A549 (cell line): ENCODE measurements around the gene PTH. TPM values are rescaled to one million over a fixed set of nuclear protein-coding genes. Genes with fewer than 3 reads are reported as not detected.

Source experiments
- ATAC-seq, 2 experiments: fragments of 200-7000 bp in 1 of 2; fragments of >200 bp in 1 of 2; cut with Nextera tagmentation in 1 of 2; cut with Tn5 transposase in 1 of 2; 3 replicates each; pipeline versions ENCODE4 v1.8.0 to v1.9.1; 2018 to 2020; ENCODE audit warnings: mild to moderate bottlenecking in 1 of 2, moderate library complexity in 1 of 2
- CTCF ChIA-PET: fragments of 300-600 bp; sonication (Branson Sonifier 250); formaldehyde crosslinking; extraction: SDS; loops from one replicate; lab custom pipeline; 2021; ENCODE audit warnings: antibody characterized with exemption, inconsistent platforms; lab: Yijun Ruan, JAX
- POLR2A ChIA-PET: fragments of 350-600 bp; formaldehyde crosslinking; extraction: SDS; loops from one replicate; lab custom pipeline; 2021; ENCODE audit warnings: antibody characterized with exemption, inconsistent platforms; lab: Yijun Ruan, JAX
- DNase-seq, 2 experiments: peaks; one replicate each; pipeline versions ENCODE4 v3.0.0 to v3.0.0-alpha.2; 2011 to 2016; ENCODE audit warnings: low read depth in 1 of 2, low spot score in 1 of 2
- FAIRE-seq: peaks from 2 replicates; lab custom pipeline; 2011; peaks lifted over from hg19 to GRCh38; lab: Jason Lieb, UNC
- H3K27ac ChIP-seq, 2 experiments: fragments of >200 bp; sonication (Bioruptor Twin); formaldehyde crosslinking; 3 replicates each; pipeline ENCODE4 v1.5.1; 2016 to 2017
- H3K4me1 ChIP-seq: fragments of >200 bp; sonication (Bioruptor Twin); formaldehyde crosslinking; 3 replicates; pipeline ENCODE4 v1.6.1; 2016
- H3K4me2 ChIP-seq: fragments of >200 bp; sonication (Bioruptor Twin); formaldehyde crosslinking; 3 replicates; pipeline ENCODE4 v1.6.1; 2016
- H3K4me3 ChIP-seq: fragments of >200 bp; sonication (Bioruptor Twin); formaldehyde crosslinking; 3 replicates; pipeline ENCODE4 v1.5.1; 2016
- H3K9me3 ChIP-seq: fragments of >200 bp; sonication (Bioruptor Twin); formaldehyde crosslinking; 3 replicates; pipeline ENCODE4 v1.6.1; 2016
- BHLHE40 ChIP-seq: IDR thresholded peaks from 2 replicates; pipeline ENCODE4 v1.6.1; 2012; ENCODE audit warnings: low read depth, low read length, inconsistent platforms
- CBX2 ChIP-seq: fragments of 200-600 bp; sonication (generic); IDR thresholded peaks from 2 replicates; pipeline ENCODE4 v1.6.1; 2016; ENCODE audit warnings: low read depth, mild to moderate bottlenecking, borderline replicate concordance
- CBX8 ChIP-seq: fragments of 200-600 bp; sonication (generic); IDR thresholded peaks from 2 replicates; pipeline ENCODE4 v1.6.1; 2016
- CHD2 ChIP-seq: fragments of 150-350 bp; IDR thresholded peaks from 2 replicates; pipeline ENCODE4 v1.6.1; 2014; ENCODE audit warnings: low read length; ENCODE audit not compliant: partially characterized antibody
- CTCF ChIP-seq: fragments of >200 bp; sonication (Bioruptor Twin); formaldehyde crosslinking; IDR thresholded peaks from 3 replicates; pipeline ENCODE4 v1.5.1; 2016
- E2F6 ChIP-seq: IDR thresholded peaks from 2 replicates; pipeline ENCODE4 v1.6.1; 2012; ENCODE audit warnings: low read depth, borderline replicate concordance
- EP300 ChIP-seq, 2 experiments: fragments of >200 bp; sonication (Bioruptor Twin); formaldehyde crosslinking; IDR thresholded peaks; 2 replicates in 1 of 2; 3 replicates in 1 of 2; pipeline ENCODE4 v1.6.1; 2016 to 2017
- FOSL2 ChIP-seq, 2 experiments: fragments of 450-650 bp in 1 of 2; fragments of >200 bp in 1 of 2; sonication (Bioruptor Twin) in 1 of 2; formaldehyde crosslinking; IDR thresholded peaks; 2 replicates each; pipeline versions ENCODE4 v1.5.0 to v1.6.1; 2016 to 2020; ENCODE audit warnings: mild to moderate bottlenecking in 1 of 2, moderate library complexity in 1 of 2
- HOXB13 ChIP-seq: fragments of 250-450 bp; sonication (Bioruptor Pico); IDR thresholded peaks from 2 replicates; pipeline ENCODE4 v1.5.0; 2020; ENCODE audit warnings: low read depth, mild to moderate bottlenecking, moderate library complexity
- HOXB5 ChIP-seq: fragments of 250-450 bp; sonication (Bioruptor Pico); IDR thresholded peaks from 2 replicates; pipeline ENCODE4 v1.5.0; 2020; ENCODE audit warnings: mild to moderate bottlenecking, moderate library complexity
- MAFK ChIP-seq: fragments of 450-650 bp; IDR thresholded peaks from 2 replicates; pipeline ENCODE4 v1.6.1; 2014; ENCODE audit not compliant: partially characterized antibody
- NPAS2 ChIP-seq: fragments of 250-450 bp; sonication (Bioruptor Pico); IDR thresholded peaks from 2 replicates; pipeline ENCODE4 v1.8.0; 2022; ENCODE audit warnings: mild to moderate bottlenecking, moderate library complexity, borderline replicate concordance
- POLR2A ChIP-seq: IDR thresholded peaks from 2 replicates; pipeline ENCODE4 v1.6.1; 2012; ENCODE audit warnings: mild to moderate bottlenecking, low read length
- POLR2AphosphoS2 ChIP-seq: conservative IDR thresholded peaks from 2 replicates; pipeline ENCODE4 v1.6.1; 2012; ENCODE audit warnings: low read length, improper control_type of control experiment, inconsistent platforms
- RCOR1 ChIP-seq: fragments of 150-350 bp; IDR thresholded peaks from 2 replicates; pipeline ENCODE4 v1.6.1; 2014; ENCODE audit warnings: antibody characterized with exemption, low read length, low read depth
- SMC3 ChIP-seq: fragments of >200 bp; sonication (Bioruptor Twin); formaldehyde crosslinking; IDR thresholded peaks from 3 replicates; pipeline ENCODE4 v1.6.1; 2018; ENCODE audit warnings: inconsistent platforms
- TFCP2L1 ChIP-seq: fragments of 250-450 bp; sonication (Bioruptor Pico); IDR thresholded peaks from 2 replicates; pipeline ENCODE4 v1.5.0; 2021; ENCODE audit warnings: mild to moderate bottlenecking
- ZC3H11A ChIP-seq: fragments of 450-650 bp; IDR thresholded peaks from 2 replicates; pipeline ENCODE4 v1.6.1; 2014; ENCODE audit warnings: antibody characterized with exemption, mild to moderate bottlenecking
- ZNF302 ChIP-seq: fragments of 250-450 bp; sonication (Bioruptor Pico); IDR thresholded peaks from 2 replicates; pipeline ENCODE4 v1.9.0; 2021; ENCODE audit warnings: inconsistent platforms, mild to moderate bottlenecking, moderate library complexity
- WGBS: methylation state at CpG from one replicate; pipeline ENCODE4 v1.1.6; 2017; ENCODE audit errors: missing lambda C conversion rate; 5-methylcytosine and 5-hydroxymethylcytosine counted together
- polyA plus RNA-seq, 4 experiments: library from polyadenylated mRNA; depleted of rRNA in 3 of 4; stranded (reverse); fragments of >200 nt; fragmentation: RNase III in 1 of 4; extraction: RNeasy Plus Mini Kit Qiagen cat#74134 plus additional on column Dnase treatment in 1 of 4; gene quantifications; 2 replicates in 3 of 4; 3 replicates in 1 of 4; pipeline ENCODE4 v1.2.3, GENCODE V29; 2011 to 2017

The PTH gene
- polyA plus RNA-seq, 2 of the 4 experiments (the other 2 are of a cell fraction): not detected

- ChIA-PET POLR2A (interaction anchor here (1.3 kb wide), 1 partner anchor 12 kb away, joined by 3 read pairs; the partner anchor contains the start of gene BTBD10), CTCF (interaction anchor here (0.7 to 1.2 kb wide), 3 partner anchors 15 to 42 kb away, joined by 3 to 6 read pairs (median 3); no protein-coding TSS in a partner anchor)
- ATAC-seq: no peak
- Histone ChIP-seq H3K4me2 (no peak overlapping the region), H3K9me3 (no peaks in the 10 kb centered on the region), H3K4me1 (peaks cover 18% of the 10 kb centered on the region)
- TF ChIP-seq EP300 (IDR thresholded peaks at IDR 0.05): no peak
- no peak for TF ChIP-seq CBX2
- TF ChIP-seq BHLHE40: no peak
- TF ChIP-seq HOXB13 (CRISPR knock-in tag): no peak
- TF ChIP-seq RCOR1: no peak
- TF ChIP-seq POLR2A: no peak
- TF ChIP-seq, all 56 proteins: peak for 0
- FAIRE-seq: no peak
- 74% methylated on average over 2 of the region's 2 CpGs for WGBS
- DNase-seq: no peak
- H3K4me3 ChIP-seq: no peak overlapping the region
- no peak overlapping the region for H3K27ac ChIP-seq
These were observed 44.9 kb downstream of the PTH start for GRCh38 chr11:13450832-13451397.

DNA sequence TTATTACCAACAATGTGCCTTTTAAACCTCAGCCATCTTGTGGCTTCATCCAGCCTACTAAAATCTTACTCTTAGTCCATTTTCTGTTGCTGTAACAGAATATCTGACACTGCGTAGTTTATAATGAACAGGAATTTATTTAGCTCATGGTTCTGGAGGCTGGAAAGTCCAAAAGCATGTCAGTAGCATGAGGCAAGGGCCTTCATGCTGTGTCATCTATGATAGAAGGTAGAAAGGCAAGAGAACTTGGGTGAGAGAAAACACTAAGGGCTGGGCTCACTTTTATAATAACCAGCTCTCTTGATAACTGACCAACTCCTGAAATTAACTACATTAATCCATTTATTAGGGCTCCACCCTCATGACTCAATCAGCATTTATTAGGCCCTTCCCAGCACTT lies 46.3 kb downstream of the PTH start:
- TF ChIP-seq ZC3H11A (no peak), FOSL2 (IDR thresholded peaks at IDR 0.05) (no peak), FOSL2 (CRISPR knock-in tag; IDR thresholded peaks at IDR 0.05) (no peak), CTCF (no peak), TFCP2L1 (CRISPR knock-in tag) (no peak), CBX8 (no peak), ZNF302 (no peak), CHD2 (no peak), NPAS2 (CRISPR knock-in tag) (no peak), HOXB5 (no peak)
- H3K4me2 ChIP-seq: no peak overlapping the region
- ATAC-seq: no peak
- no peaks in the 10 kb centered on the region for H3K9me3 ChIP-seq
- no peak for DNase-seq
- ChIA-PET POLR2A (no interaction called here), CTCF (interaction anchor here (1.0 kb wide), 1 partner anchor 16 kb away, joined by 3 read pairs; no protein-coding TSS in a partner anchor)
- peaks cover 21% of the 10 kb centered on the region for H3K4me1 ChIP-seq
- H3K27ac ChIP-seq: no peak overlapping the region
- FAIRE-seq: no peak
- H3K4me3 ChIP-seq: no peak overlapping the region
- WGBS: 7% methylated on average over 1 of the region's 1 CpG

DNA sequence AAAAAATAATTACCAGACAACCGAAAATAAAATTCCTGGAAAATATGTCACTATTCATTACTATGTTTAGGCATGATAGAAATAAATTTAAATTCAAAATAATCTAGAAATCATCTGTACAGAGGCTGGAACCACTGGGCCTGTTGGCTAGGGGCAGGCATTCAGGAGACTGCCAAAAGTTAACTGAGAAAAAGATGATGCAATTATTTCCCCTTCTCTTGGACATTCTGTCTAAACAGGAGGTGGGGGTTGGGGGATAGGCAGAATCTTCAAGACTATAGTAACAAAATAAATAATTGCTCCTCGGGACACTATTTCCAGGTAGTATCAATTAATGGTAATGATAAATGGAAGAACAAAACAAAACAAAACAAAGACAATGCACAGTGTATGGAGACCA lies 46.9 kb downstream of the PTH start:
- WGBS: 85% methylated on average over 2 of the region's 2 CpGs
- 0 out of 6 replicates have a peak overlapping the region, but pooled peaks of 1 of the 2 experiments have one; percentile 1 for H3K27ac ChIP-seq
- H3K4me3 ChIP-seq: no peak overlapping the region
- no peak for TF ChIP-seq CBX8
- TF ChIP-seq HOXB13 (CRISPR knock-in tag): no peak
- TF ChIP-seq SMC3: no peak
- no peak for TF ChIP-seq POLR2AphosphoS2
- no peak overlapping the region for H3K4me2 ChIP-seq
- no peaks in the 10 kb centered on the region for H3K9me3 ChIP-seq
- CTCF ChIA-PET: interaction anchor here (0.6 to 1.0 kb wide), 2 partner anchors 17 to 601 kb away, joined by 3 read pairs; no protein-coding TSS in a partner anchor
- ATAC-seq: no peak
- POLR2A ChIA-PET: interaction anchor here (1.6 kb wide), 1 partner anchor 14 kb away, joined by 4 read pairs; the partner anchor contains the start of gene BTBD10
- H3K4me1 ChIP-seq: peaks cover 21% of the 10 kb centered on the region
- DNase-seq: no peak
- no peak for FAIRE-seq

GRCh38 chr11:13446444-13446843 lies 49.4 kb downstream of the PTH start:
- Histone ChIP-seq H3K4me1 (peaks cover 21% of the 10 kb centered on the region), H3K27ac (no peak overlapping the region), H3K9me3 (no peaks in the 10 kb centered on the region), H3K4me2 (peak overlapping the region; percentile 26), H3K4me3 (no peak overlapping the region)
- peak; percentile 52 for TF ChIP-seq MAFK
- TF ChIP-seq E2F6: no peak
- CTCF ChIA-PET: no interaction called here
- POLR2A ChIA-PET: interaction anchor here (1.3 kb wide), 1 partner anchor 17 kb away, joined by 5 read pairs; the partner anchor contains the start of gene BTBD10
- FAIRE-seq (peak; percentile 28), DNase-seq (peak in 1 of 2 experiments; percentile 4), ATAC-seq (peak in 1 of 2 experiments; percentile 35; a peak in 1 of 6 replicates)
